K562 (cell line): ENCODE measurements around the gene KLHDC7A. TPM values are rescaled to one million over a fixed set of nuclear protein-coding genes. Genes with fewer than 3 reads are reported as not detected.
A peak's percentile ranks its signal among the peaks of the same experiment; 100 is the strongest.

Experiments
- ATF3 ChIP-seq, 2 experiments: fragments of 450-650 bp in 1 of 2; sonication (generic) in 1 of 2; formaldehyde crosslinking in 1 of 2; IDR thresholded peaks in 1 of 2; conservative IDR thresholded peaks in 1 of 2; 2 replicates each; pipeline versions ENCODE4 v1.6.1 to v1.8.1; 2016 to 2023; ENCODE audit warnings: mild to moderate bottlenecking in 2 of 2, moderate library complexity in 2 of 2, inconsistent platforms in 1 of 2, missing genetic modification reagents in 1 of 2
- CEBPB ChIP-seq: fragments of 450-650 bp; IDR thresholded peaks from 2 replicates; pipeline ENCODE4 v1.6.1; 2016; ENCODE audit warnings: missing genetic modification characterization, missing compliant biosample characterization
- ETS1 ChIP-seq: conservative IDR thresholded peaks from 2 replicates; pipeline ENCODE4 v1.6.1; 2011; ENCODE audit warnings: low read depth, mild to moderate bottlenecking, low read length; ENCODE audit not compliant: control insufficient read depth
- THRAP3 ChIP-seq: fragments of 450-650 bp; IDR thresholded peaks from 2 replicates; pipeline ENCODE4 v1.6.1; 2016; ENCODE audit warnings: mild to moderate bottlenecking, inconsistent platforms, borderline replicate concordance
- ZNF280A ChIP-seq: fragments of 450-650 bp; IDR thresholded peaks from 2 replicates; pipeline ENCODE4 v1.6.1; 2018; ENCODE audit warnings: mild to moderate bottlenecking, low read depth; ENCODE audit not compliant: partially characterized antibody
- polyA plus RNA-seq, 8 experiments: library from polyadenylated mRNA; depleted of rRNA in 4 of 8; stranded (reverse) in 5 of 8; unstranded in 3 of 8; fragments of >200 nt; fragmentation: Nextera tagmentation in 2 of 8; fragmentation: Illumina TruSeq in 1 of 8; extraction: Ambion mirVana in 2 of 8; extraction: Trizol in 1 of 8; gene quantifications; 2 replicates each; pipeline versions ENCODE4 v1.2.1 to v1.2.3, GENCODE V29; 2011 to 2014; ENCODE audit warnings: inconsistent platforms in 1 of 8, missing spikeins in 1 of 8
- total RNA-seq, 7 experiments: library from RNA; depleted of rRNA in 6 of 7; stranded (reverse); fragments of >200 nt in 6 of 7; fragmentation: Illumina TruSeq in 2 of 7; extraction: Trizol in 2 of 7; gene quantifications; 2 replicates each; pipeline versions ENCODE4 v1.2.1 to v1.2.3, GENCODE V29; 2011 to 2021; ENCODE audit warnings: low replicate concordance in 1 of 7

Gene KLHDC7A
- total and polyA plus RNA-seq, 9 of the 15 experiments (the other 6 are each of a cell fraction or from before 2014, with no cell fraction given): 0.01 to 0.02 (median 0.01) TPM; not detected in 6

GRCh38 chr1:18479454-18479853 lies 1.3 kb upstream of the KLHDC7A start (continued):
- TF ChIP-seq ATF3 (IDR thresholded peaks at IDR 0.05) (peak; percentile 70; the same call in 1 of the 2 replicates), ATF3 (CRISPR knock-in tag; conservative IDR thresholded peaks at IDR 0.05) (no peak), THRAP3 (no peak), ZNF280A (no peak), CEBPB (peak; percentile 68; the same call in 1 of the 2 replicates), ETS1 (no peak)
